ENCODE data around the gene OTUB2.

OTUB2 gene

DNA sequence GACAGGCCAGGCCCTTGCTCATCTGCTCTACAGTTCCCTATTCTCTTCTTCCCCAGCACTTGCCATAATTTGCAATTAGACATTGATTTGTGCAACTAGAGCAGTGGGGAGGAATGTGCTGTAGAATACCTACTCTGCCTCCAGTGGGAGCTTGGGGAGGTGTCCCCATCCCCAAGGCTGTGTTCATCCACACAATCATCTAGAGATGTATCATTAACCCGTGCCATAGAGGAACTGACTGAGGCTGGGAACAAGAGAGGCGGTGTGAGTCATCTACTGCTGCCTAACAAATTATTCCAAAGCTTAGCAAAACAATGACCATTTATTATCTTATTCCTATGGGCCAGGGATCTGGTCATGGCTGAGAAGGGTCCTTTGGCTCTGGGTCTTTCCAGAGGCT, 5.1 kb upstream of the OTUB2 start:
- no peak for DNase-seq (ENCODE audit: low read depth, low spot score)

DNA sequence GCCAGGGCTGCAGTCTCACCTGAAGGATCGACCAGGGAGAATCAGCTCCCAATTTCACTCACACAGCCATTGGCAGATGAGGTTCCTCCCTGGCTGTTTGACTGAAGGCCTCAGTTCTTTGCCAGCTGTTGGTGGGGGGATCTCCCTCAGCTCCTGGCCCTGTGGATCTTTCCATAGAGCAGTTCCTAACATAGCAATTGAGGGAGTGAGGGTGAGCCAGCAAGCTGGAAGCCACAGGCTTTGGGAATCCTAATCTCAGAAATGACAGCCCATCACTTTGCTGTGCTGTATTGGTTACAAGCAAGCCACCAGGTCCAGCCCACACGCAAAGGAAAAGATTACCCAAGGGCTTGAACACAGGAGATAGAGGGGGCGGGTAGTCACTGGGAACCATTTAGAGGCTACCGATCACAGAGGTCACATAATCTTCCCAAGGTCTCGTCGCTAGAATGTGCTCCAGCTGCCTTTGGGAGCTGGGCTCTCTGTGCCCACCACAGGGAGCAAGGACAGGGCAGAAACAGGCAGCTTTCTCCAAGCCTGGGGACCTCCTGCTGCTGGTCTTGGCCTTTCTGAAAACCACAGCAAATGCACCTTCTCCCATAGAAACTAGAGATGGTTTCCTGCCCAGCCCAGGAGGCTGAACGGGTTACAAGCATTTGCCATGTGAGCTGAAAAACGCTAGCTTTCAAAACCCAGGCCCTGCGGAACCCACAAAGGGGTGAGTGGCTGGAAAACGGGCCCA, 4.6 kb upstream of the OTUB2 start:
- Histone ChIP-seq H3K4me1 (ENCODE audit: control insufficient read depth, insufficient read depth, low read length) (0 out of 2 replicates have a peak, but pooled peaks cover 2% of the 10 kb centered on the region), H3K36me3 (ENCODE audit: control insufficient read depth, insufficient read depth, low read length) (no peaks in the 10 kb centered on the region), H3K9me3 (ENCODE audit: control insufficient read depth, insufficient read depth, low read length) (no peaks in the 10 kb centered on the region), H3K27me3 (ENCODE audit: control insufficient read depth, insufficient read depth, low read length) (no peaks in the 10 kb centered on the region), H3K4me3 (ENCODE audit: low read length) (no peak overlapping the region), H3K27ac (ENCODE audit: low read length) (no peak overlapping the region)
- DNase-seq (ENCODE audit: low read depth, low spot score), result no peak
- no CpG with 5 or more reads among the region's 10 CpGs for WGBS (ENCODE audit: insufficient coverage, insufficient read length)

More for the DNA sequence above, 5.1 kb upstream of the OTUB2 start:
- Histone ChIP-seq H3K4me3 (ENCODE audit: low read length) (no peak overlapping the region), H3K9me3 (ENCODE audit: control insufficient read depth, insufficient read depth, low read length) (no peaks in the 10 kb centered on the region), H3K4me1 (ENCODE audit: control insufficient read depth, insufficient read depth, low read length) (0 out of 2 replicates have a peak, but pooled peaks cover 2% of the 10 kb centered on the region), H3K27me3 (ENCODE audit: control insufficient read depth, insufficient read depth, low read length) (no peaks in the 10 kb centered on the region), H3K36me3 (ENCODE audit: control insufficient read depth, insufficient read depth, low read length) (no peaks in the 10 kb centered on the region), H3K27ac (ENCODE audit: low read length) (no peak overlapping the region)
- no CpG with 5 or more reads among the region's 2 CpGs for WGBS (ENCODE audit: insufficient coverage, insufficient read length)

DNA sequence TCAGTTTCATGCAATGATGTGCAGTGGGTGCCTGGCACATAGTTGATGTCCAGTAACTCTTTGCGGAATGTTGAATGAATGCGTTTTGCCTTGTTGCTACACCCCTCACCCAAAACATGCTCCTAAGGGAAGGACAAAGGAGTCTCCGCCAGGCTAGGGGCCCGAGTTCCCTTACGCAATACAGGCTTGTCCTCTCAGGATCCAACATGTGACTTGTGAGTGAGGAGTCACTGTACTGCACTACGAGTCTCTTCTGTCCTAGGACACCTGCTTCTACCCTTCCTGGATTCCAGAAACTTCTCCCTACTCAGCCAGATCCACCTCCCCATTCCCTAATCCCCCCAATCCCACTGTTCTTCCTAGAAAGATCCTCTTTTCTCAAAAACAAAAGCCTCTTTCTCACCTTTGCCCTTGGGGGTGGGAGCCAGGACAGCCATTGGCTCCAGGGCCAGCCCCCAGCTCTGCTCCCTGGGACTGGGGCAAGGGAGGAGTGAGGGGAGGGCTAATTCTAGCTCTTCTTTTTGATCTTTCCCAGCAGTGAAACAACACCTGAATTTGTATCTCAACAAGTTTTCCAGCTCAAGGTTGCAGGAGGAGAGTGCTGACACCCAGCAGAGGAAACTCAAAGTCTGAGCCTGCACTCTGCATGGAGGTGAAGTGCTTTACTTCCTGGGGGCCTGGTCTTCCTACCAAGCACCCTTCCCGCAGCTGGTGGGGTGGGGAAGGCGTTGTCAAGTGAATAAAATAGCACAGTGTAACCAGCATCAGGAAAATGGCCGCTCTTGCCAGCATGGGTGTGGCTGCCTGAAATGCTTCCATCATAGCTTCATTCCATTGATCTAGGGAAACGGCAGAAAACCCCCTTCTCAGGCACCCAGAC, 3.4 kb upstream of the OTUB2 start:
- Histone ChIP-seq H3K9me3 (ENCODE audit: control insufficient read depth, insufficient read depth, low read length) (no peaks in the 10 kb centered on the region), H3K4me3 (ENCODE audit: low read length) (no peak overlapping the region), H3K36me3 (ENCODE audit: control insufficient read depth, insufficient read depth, low read length) (no peaks in the 10 kb centered on the region), H3K27me3 (ENCODE audit: control insufficient read depth, insufficient read depth, low read length) (no peaks in the 10 kb centered on the region), H3K27ac (ENCODE audit: low read length) (no peak overlapping the region), H3K4me1 (ENCODE audit: control insufficient read depth, insufficient read depth, low read length) (peaks cover 5% of the 10 kb centered on the region; the same call in 1 of the 2 replicates)
- DNase-seq (ENCODE audit: low read depth, low spot score), result no peak
- WGBS (ENCODE audit: insufficient coverage, insufficient read length), result no CpG with 5 or more reads among the region's 10 CpGs

DNA sequence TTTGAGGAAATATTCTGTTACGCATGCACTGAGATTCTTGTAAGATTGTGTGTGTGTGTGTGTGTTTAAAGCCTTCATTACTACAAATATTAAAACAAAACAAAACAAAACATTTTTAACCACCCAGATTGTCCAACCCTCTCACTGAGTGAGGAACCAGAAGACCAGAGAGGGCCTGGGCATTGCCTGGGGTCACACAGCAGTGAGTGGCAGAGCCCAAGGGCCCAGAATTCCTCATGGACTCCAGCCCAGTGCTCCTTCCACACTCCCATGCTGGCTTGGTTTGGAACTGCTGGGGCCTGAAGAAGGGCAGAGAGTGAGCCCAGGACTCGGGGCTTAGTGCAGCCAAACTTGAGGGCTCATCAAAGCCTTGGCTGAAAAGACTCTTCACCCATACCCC, 1.6 kb upstream of the OTUB2 start:
- no peak overlapping the region for H3K27ac ChIP-seq (ENCODE audit: low read length)
- peaks cover 5% of the 10 kb centered on the region for H3K4me1 ChIP-seq (ENCODE audit: control insufficient read depth, insufficient read depth, low read length)
- no peak overlapping the region for H3K4me3 ChIP-seq (ENCODE audit: low read length)
- WGBS (ENCODE audit: insufficient coverage, insufficient read length), result no CpG with 5 or more reads among the region's 2 CpGs
- no peaks in the 10 kb centered on the region for H3K27me3 ChIP-seq (ENCODE audit: control insufficient read depth, insufficient read depth, low read length)
- no peaks in the 10 kb centered on the region for H3K9me3 ChIP-seq (ENCODE audit: control insufficient read depth, insufficient read depth, low read length)
- no peak for DNase-seq (ENCODE audit: low read depth, low spot score)
- no peaks in the 10 kb centered on the region for H3K36me3 ChIP-seq (ENCODE audit: control insufficient read depth, insufficient read depth, low read length)

DNA sequence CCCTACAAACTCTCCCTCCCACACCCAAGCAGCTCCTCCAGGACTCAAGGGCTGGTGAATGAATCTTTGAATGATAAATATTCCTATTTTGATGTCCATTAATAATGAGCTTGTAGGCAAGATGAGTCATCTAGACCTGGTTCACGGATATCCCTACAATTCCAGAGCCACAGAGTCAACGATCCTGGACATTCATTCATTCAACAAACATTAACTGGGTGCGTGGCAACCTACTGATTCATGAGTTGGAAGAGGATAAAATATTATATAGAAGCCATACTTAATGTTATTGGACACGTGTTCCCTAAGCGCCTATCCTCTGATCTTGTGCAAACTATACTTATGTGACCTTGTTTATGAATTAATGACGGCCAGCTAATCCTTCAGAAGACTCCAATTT, 420 bp upstream of the OTUB2 start:
- no peaks in the 10 kb centered on the region for H3K27me3 ChIP-seq (ENCODE audit: control insufficient read depth, insufficient read depth, low read length)
- no peak overlapping the region for H3K4me3 ChIP-seq (ENCODE audit: low read length)
- H3K9me3 ChIP-seq (ENCODE audit: control insufficient read depth, insufficient read depth, low read length), result no peaks in the 10 kb centered on the region
- H3K27ac ChIP-seq (ENCODE audit: low read length), result no peak overlapping the region
- peaks cover 4% of the 10 kb centered on the region for H3K4me1 ChIP-seq (ENCODE audit: control insufficient read depth, insufficient read depth, low read length)
- no peak for DNase-seq (ENCODE audit: low read depth, low spot score)
- no peaks in the 10 kb centered on the region for H3K36me3 ChIP-seq (ENCODE audit: control insufficient read depth, insufficient read depth, low read length)
- no CpG with 5 or more reads among the region's 6 CpGs for WGBS (ENCODE audit: insufficient coverage, insufficient read length)

DNA sequence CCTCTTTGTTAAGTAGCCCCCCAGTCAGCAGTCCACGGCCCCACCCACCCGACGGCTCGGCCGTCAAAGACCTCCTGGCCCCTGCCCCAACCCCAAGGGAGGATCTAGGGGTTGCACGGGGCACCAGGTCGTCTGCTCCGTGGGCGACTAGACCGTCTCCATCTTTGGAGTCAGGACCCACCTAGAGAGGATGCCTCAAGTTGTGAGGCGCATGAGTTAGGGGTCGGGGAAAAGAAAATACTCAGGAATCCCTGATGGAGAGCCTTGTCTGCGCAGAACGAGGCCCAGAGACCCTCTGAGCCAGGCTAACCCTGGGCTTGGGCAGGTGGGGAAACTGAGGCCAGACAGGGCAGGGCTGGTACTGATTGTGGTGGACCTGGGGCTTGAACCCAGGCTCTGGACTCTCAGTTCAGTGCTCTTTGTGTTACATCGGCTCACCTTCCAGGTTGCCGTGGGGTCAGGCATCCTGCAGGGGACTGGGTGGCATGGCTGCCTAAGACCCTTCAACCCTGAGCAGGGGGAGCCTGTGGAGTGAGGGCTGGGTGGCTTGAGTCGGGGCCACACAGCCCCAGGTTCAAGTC, 839 bp downstream of the OTUB2 start:
- H3K27ac ChIP-seq (ENCODE audit: low read length), result no peak overlapping the region
- H3K27me3 ChIP-seq (ENCODE audit: control insufficient read depth, insufficient read depth, low read length), result no peaks in the 10 kb centered on the region
- H3K36me3 ChIP-seq (ENCODE audit: control insufficient read depth, insufficient read depth, low read length), result no peaks in the 10 kb centered on the region
- peak overlapping the region; percentile 69; the same call in 1 of the 2 replicates for H3K4me3 ChIP-seq (ENCODE audit: low read length)
- H3K9me3 ChIP-seq (ENCODE audit: control insufficient read depth, insufficient read depth, low read length), result no peaks in the 10 kb centered on the region
- H3K4me1 ChIP-seq (ENCODE audit: control insufficient read depth, insufficient read depth, low read length), result peaks cover 4% of the 10 kb centered on the region
- WGBS (ENCODE audit: insufficient coverage, insufficient read length), result no CpG with 5 or more reads among the region's 17 CpGs
- DNase-seq (ENCODE audit: low read depth, low spot score), result no peak

DNA sequence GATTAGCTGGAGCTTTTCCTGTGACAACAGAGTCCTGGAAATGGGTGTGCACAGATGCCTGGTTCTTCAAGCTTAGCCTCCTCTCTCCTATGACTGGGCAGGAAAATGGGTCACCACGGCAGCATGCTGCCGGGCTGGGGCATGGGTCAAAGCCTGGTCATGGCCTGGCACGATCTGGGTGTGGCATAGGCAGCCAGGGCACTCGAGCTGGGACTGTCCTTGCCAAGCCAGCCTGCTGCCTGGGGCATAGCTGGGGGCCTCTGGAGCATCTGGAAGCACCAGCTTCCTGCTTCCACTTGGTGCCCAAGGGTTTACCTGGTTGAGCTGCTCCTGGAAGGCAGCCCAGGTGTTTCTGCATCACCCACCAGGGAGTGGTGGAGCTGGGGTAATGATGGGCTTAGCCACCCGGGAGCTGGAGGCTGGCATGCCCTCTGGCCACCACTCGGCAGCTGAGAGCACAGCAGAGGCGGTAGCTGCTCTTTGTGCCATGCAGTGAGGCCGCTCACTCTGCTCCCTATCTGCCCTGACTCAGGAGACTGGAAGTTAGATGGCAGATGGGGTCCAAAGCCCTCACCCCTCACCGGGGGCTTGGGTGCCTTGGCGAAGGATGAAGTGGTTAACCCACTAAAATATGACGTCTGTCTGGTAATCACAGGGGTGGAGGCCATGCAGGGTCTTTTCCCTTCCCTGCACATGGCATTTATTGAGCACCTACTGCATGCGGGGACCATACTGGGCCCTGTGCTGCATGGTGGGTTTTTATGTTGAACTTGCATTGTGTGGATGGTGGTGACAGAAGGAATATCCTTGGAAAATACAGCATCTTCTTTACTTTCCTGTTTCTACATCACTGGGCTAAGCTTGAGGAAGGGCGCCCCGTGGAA, 1.7 kb downstream of the OTUB2 start:
- DNase-seq (ENCODE audit: low read depth, low spot score), result no peak
- Histone ChIP-seq H3K9me3 (ENCODE audit: control insufficient read depth, insufficient read depth, low read length) (no peaks in the 10 kb centered on the region), H3K27ac (ENCODE audit: low read length) (no peak overlapping the region), H3K4me1 (ENCODE audit: control insufficient read depth, insufficient read depth, low read length) (peaks cover 4% of the 10 kb centered on the region), H3K4me3 (ENCODE audit: low read length) (no peak overlapping the region), H3K36me3 (ENCODE audit: control insufficient read depth, insufficient read depth, low read length) (no peaks in the 10 kb centered on the region), H3K27me3 (ENCODE audit: control insufficient read depth, insufficient read depth, low read length) (no peaks in the 10 kb centered on the region)
- no CpG with 5 or more reads among the region's 14 CpGs for WGBS (ENCODE audit: insufficient coverage, insufficient read length)

DNA sequence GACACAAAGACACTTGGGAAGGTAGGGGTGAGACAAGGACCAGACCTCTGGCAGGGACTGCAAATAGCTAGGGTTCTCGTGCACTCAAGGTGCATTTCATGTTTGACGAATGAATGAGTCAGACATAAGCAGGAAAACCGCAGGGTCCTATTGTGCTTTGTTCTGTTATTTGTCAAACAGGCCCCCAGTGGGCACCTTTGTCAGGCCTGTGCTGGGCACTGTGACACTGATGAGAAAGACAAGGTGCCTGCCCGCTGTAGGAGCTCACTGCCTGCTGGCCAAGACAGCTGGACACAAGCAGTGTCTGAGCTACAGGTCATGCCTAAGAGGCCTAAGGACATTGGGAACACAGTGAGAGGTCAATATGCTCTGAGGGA, 2.3 kb downstream of the OTUB2 start:
- H3K36me3 ChIP-seq (ENCODE audit: control insufficient read depth, insufficient read depth, low read length), result no peaks in the 10 kb centered on the region
- H3K4me3 ChIP-seq (ENCODE audit: low read length), result no peak overlapping the region
- H3K4me1 ChIP-seq (ENCODE audit: control insufficient read depth, insufficient read depth, low read length), result peaks cover 4% of the 10 kb centered on the region
- no peak overlapping the region for H3K27ac ChIP-seq (ENCODE audit: low read length)
- no peaks in the 10 kb centered on the region for H3K27me3 ChIP-seq (ENCODE audit: control insufficient read depth, insufficient read depth, low read length)
- WGBS (ENCODE audit: insufficient coverage, insufficient read length), result no CpG with 5 or more reads among the region's 4 CpGs
- DNase-seq (ENCODE audit: low read depth, low spot score), result no peak
- no peaks in the 10 kb centered on the region for H3K9me3 ChIP-seq (ENCODE audit: control insufficient read depth, insufficient read depth, low read length)

DNA sequence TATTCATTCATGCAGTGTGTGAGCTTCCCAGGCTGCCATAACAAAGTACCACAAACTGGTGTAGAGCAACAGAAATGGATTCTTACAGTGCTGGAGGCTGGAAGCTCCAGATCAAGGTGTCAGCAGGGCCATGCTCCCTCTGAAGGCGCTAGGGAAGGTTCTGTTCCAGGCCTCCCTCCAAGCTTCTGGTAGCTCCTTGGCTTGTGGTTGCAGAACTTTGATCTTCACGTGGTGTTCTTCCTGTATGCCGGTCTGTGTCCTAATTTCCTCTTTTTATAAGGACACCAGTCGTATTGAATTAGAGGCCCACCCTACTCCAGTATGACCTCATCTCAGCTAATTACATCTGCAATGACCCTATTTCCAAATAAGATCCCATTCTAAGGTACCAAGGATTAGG, 3.1 kb downstream of the OTUB2 start:
- H3K36me3 ChIP-seq (ENCODE audit: control insufficient read depth, insufficient read depth, low read length), result no peaks in the 10 kb centered on the region
- no peaks in the 10 kb centered on the region for H3K9me3 ChIP-seq (ENCODE audit: control insufficient read depth, insufficient read depth, low read length)
- no peak overlapping the region for H3K27ac ChIP-seq (ENCODE audit: low read length)
- H3K4me1 ChIP-seq (ENCODE audit: control insufficient read depth, insufficient read depth, low read length), result peaks cover 4% of the 10 kb centered on the region
- DNase-seq (ENCODE audit: low read depth, low spot score), result no peak
- WGBS (ENCODE audit: insufficient coverage, insufficient read length), result no CpG with 5 or more reads among the region's 4 CpGs
- H3K4me3 ChIP-seq (ENCODE audit: low read length), result no peak overlapping the region
- H3K27me3 ChIP-seq (ENCODE audit: control insufficient read depth, insufficient read depth, low read length), result no peaks in the 10 kb centered on the region

All from iPS DF 6.9 (cell line).